Breast epithelium (tissue), 3 donors: ENCODE data around the gene ZHX3.

Experiments
- POLR2A ChIP-seq: fragments of 450-650 bp; IDR thresholded peaks from one replicate; pipeline ENCODE4 v1.6.1; 2016; ENCODE audit warnings: antibody characterized with exemption, mild to moderate bottlenecking, moderate library complexity
- TF ChIP-seq, protein P1 (sequence below), 3 donors: fragments of 450-650 bp; IDR thresholded peaks; one replicate each; pipeline ENCODE4 v1.5.1; 2016 to 2017; ENCODE audit warnings: antibody characterized with exemption in 3 of 3, mild to moderate bottlenecking in 3 of 3, moderate library complexity in 3 of 3

DNA sequence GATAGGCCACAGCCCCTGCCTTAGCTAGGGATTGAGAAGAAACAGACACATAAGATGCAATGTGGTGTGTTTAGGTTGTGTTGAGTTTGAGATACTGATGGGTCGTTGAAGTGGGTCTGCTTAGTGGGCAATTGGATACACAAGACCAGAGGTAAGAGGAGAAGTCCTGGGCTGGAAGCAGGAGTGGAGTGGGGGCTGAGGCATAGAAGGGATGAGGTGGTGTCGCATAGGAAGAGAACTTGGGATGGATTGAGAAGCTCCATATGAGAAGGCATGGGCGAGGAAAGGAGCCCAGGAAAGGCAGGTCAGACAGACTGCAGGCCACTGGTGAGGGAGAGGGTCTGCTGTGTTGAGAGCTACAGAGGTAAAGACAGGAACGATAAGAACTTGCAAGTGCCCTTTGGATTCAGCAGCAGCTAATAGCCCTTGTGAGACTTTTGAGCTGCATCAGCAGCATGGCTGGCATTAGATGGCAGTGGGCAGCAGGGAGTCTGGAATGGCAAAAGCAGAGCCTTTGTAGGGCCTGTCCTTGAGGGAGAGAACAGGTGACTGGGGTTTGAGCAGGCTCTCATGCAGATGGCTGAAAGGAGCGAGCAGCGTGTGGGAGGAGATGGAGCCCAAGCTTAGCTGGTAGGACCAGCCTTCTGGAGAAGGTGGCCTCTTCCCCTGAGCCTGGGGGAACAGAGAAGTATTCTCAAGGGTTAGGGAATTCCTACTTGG lies 147.0 kb downstream of the ZHX3 start:
- TF ChIP-seq, protein P1, sequence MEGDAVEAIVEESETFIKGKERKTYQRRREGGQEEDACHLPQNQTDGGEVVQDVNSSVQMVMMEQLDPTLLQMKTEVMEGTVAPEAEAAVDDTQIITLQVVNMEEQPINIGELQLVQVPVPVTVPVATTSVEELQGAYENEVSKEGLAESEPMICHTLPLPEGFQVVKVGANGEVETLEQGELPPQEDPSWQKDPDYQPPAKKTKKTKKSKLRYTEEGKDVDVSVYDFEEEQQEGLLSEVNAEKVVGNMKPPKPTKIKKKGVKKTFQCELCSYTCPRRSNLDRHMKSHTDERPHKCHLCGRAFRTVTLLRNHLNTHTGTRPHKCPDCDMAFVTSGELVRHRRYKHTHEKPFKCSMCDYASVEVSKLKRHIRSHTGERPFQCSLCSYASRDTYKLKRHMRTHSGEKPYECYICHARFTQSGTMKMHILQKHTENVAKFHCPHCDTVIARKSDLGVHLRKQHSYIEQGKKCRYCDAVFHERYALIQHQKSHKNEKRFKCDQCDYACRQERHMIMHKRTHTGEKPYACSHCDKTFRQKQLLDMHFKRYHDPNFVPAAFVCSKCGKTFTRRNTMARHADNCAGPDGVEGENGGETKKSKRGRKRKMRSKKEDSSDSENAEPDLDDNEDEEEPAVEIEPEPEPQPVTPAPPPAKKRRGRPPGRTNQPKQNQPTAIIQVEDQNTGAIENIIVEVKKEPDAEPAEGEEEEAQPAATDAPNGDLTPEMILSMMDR (IDR thresholded peaks at IDR 0.05) = no peak
- no peak for TF ChIP-seq POLR2A
